Common myeloid progenitor, CD34-positive (primary cell): ENCODE results near the gene TCF23.
"Not testable (repeated sequence)": the region's sequence is repeated elsewhere in the genome, so short reads cannot be mapped to it uniquely, and the experiment has no call there.

Experiments
- CTCF ChIA-PET: fragments of 350-600 bp; sonication (Branson Sonifier 250); formaldehyde crosslinking; loops from one replicate; lab custom pipeline; 2021; ENCODE audit warnings: antibody characterized with exemption; lab: Charles Lee
- POLR2A ChIA-PET: fragments of 350-600 bp; sonication (Branson Sonifier 250); formaldehyde crosslinking; loops from one replicate; lab custom pipeline; 2021; ENCODE audit warnings: antibody characterized with exemption; lab: Charles Lee
- DNase-seq, 3 donors: peaks; one replicate each; pipeline versions ENCODE4 v3.0.0 to v3.0.0-alpha.2; 2013
- H3K27ac ChIP-seq, 2 experiments: 1 replicate in 1 of 2; 2 replicates in 1 of 2; pipeline ENCODE4 v1.7.0; 2013; ENCODE audit warnings: inconsistent platforms in 2 of 2, low read length in 2 of 2, mild to moderate bottlenecking in 2 of 2, low read depth in 1 of 2, moderate library complexity in 1 of 2; ENCODE audit not compliant: severe bottlenecking in 2 of 2, insufficient read depth in 1 of 2, poor library complexity in 1 of 2
- H3K27me3 ChIP-seq, 5 experiments: replicated peaks in 2 of 5; 1 replicate in 3 of 5; 2 replicates in 2 of 5; pipeline versions ENCODE4 v1.6.1 to v1.7.0; 2013; ENCODE audit warnings: low read length in 4 of 5, mild to moderate bottlenecking in 2 of 5, moderate library complexity in 2 of 5, inconsistent platforms in 1 of 5; ENCODE audit not compliant: insufficient read depth in 5 of 5, control insufficient read depth in 4 of 5
- H3K36me3 ChIP-seq, 4 experiments: 1 replicate in 2 of 4; 2 replicates in 2 of 4; pipeline versions ENCODE4 v1.6.1 to v1.7.0; 2013; ENCODE audit warnings: low read length in 3 of 4, control low read depth in 1 of 4, mild to moderate bottlenecking in 1 of 4; ENCODE audit not compliant: control insufficient read depth in 4 of 4, insufficient read depth in 4 of 4
- H3K4me1 ChIP-seq, 4 experiments: 1 replicate in 3 of 4; 2 replicates in 1 of 4; pipeline versions ENCODE4 v1.6.1 to v1.7.1; 2013; ENCODE audit warnings: low read length in 3 of 4, mild to moderate bottlenecking in 3 of 4, control low read depth in 1 of 4, inconsistent platforms in 1 of 4, moderate library complexity in 1 of 4; ENCODE audit not compliant: control insufficient read depth in 4 of 4, insufficient read depth in 4 of 4; ENCODE audit errors: control extremely low read depth in 1 of 4
- H3K4me3 ChIP-seq, 7 experiments: 1 replicate in 4 of 7; 2 replicates in 3 of 7; pipeline versions ENCODE4 v1.5.1 to v1.7.0; 2013; ENCODE audit warnings: mild to moderate bottlenecking in 7 of 7, low read length in 6 of 7, moderate library complexity in 6 of 7, inconsistent platforms in 2 of 7, low read depth in 2 of 7, control low read depth in 1 of 7; ENCODE audit not compliant: insufficient read depth in 4 of 7, control insufficient read depth in 1 of 7; ENCODE audit errors: extremely low read depth in 1 of 7
- H3K9me3 ChIP-seq, 5 experiments: 1 replicate in 4 of 5; 2 replicates in 1 of 5; pipeline versions ENCODE4 v1.6.1 to v1.7.1; 2013; ENCODE audit warnings: low read length in 4 of 5, mild to moderate bottlenecking in 2 of 5, inconsistent platforms in 1 of 5, low read depth in 1 of 5, moderate library complexity in 1 of 5; ENCODE audit not compliant: control insufficient read depth in 4 of 5, insufficient read depth in 2 of 5; ENCODE audit errors: control extremely low read depth in 1 of 5
- WGBS: methylation state at CpG from one replicate; pipeline ENCODE4 v1.1.5; 2013; ENCODE audit not compliant: insufficient coverage; 5-methylcytosine and 5-hydroxymethylcytosine counted together

The TCF23 gene

DNA sequence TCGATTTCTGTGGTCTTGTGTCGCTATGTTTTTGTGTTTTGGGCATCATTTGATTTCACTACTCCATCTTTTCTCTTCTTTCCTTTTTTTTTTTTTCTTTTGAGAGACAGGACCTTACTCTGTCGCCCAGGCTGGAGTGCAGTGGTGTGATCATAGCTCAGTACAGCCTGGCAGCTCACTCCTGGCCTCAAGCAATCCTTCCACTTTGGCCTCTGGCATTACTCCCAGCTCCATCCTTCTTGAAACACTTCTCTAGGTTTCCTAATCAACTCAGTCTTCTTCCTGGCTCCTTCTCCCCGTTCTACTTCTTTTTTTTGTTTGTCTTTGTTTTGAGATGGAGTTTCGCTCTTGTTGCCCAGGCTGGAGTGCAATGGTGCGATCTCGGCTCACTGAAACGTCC is 26.5 kb downstream of the TCF23 start:
- no peak for DNase-seq
- Histone ChIP-seq H3K4me1 (peaks cover 0 to 2% (median 0%) of the 10 kb centered on the region in 4 experiments), H3K4me3 (no peak overlapping the region), H3K27me3 (peaks cover 0 to 11% (median 0%) of the 10 kb centered on the region in 5 experiments), H3K36me3 (no peaks in the 10 kb centered on the region), H3K27ac (no peak overlapping the region), H3K9me3 (no peaks in the 10 kb centered on the region)
- WGBS: 81% methylated on average over 2 of the region's 8 CpGs
- CTCF ChIA-PET: interaction anchor here (1.2 to 3.0 kb wide), 3 partner anchors 9 to 90 kb away, joined by 3 to 14 read pairs (median 8); no protein-coding TSS in a partner anchor
- POLR2A ChIA-PET: no interaction called here

DNA sequence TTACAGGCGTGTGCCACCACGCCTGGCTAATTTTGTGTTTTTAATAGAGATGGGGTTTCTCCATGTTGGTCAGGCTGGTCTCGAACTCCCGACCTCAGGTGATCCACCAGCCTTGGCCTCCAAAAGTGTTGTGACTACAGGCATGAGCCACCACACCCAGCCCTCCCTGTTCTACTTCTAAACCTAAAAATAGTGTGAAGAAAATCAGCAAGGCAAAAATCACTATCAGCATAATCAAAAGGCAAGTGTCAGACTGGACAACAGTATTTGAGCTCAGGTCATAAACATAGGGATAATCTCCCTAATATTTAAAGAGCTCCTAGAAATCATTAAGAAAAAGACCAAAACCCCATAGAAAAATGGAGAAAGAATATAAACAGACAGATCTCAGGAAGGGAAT is 27.0 kb downstream of the TCF23 start:
- H3K27me3 ChIP-seq, H3K4me3 ChIP-seq, H3K9me3 ChIP-seq, POLR2A ChIA-PET, DNase-seq, H3K27ac ChIP-seq, H3K4me1 ChIP-seq, H3K36me3 ChIP-seq: not testable (repeated sequence)
- 80% methylated on average over 2 of the region's 4 CpGs for WGBS
- CTCF ChIA-PET: interaction anchor here (1.2 to 3.0 kb wide), 3 partner anchors 10 to 89 kb away, joined by 3 to 14 read pairs (median 8); no protein-coding TSS in a partner anchor

DNA sequence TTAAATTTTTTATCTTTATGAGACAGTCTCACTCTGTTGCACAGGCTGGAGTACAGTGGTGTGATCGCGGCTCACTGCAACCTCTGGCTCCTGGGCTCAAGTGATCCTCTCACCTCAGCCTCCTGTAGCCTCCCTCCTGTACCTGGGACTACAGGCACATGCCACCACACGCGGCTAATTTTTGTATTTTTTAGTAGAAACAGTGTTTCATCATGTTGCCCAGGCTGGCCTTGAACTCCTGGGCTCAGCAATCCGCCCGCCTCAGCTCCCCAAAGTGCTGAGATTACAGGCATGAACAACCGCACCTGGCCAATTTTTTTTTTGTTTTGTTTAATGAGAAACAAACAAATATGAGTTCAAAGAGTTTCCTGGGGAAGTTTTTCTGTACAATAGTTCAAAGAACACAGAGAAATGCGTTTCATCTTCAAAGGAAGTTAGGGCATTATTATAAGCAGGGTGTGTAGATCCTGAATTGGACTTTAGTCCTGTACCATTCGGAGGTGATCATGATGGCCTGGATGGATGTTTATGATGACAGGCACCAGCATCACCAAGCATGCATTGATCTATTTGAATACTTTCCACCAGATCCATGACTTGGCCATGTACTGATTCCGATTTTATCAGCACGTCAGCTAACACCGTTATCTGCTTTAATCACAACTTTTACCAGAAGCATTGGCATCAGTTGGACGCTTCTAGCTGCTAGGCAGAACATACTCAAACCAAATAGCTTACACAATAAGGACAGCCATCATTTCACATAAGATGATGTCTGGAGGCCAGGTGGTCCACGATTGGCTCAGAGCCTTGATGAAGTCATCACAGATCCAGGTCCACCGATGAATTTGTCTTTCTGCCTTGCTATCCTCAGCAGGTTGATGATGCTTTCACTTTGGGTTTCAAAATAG is 28.9 kb downstream of the TCF23 start:
- H3K4me3 ChIP-seq: no peak overlapping the region
- no peak overlapping the region for H3K27ac ChIP-seq
- H3K4me1 ChIP-seq: no peaks in the 10 kb centered on the region
- POLR2A ChIA-PET: no interaction called here
- DNase-seq: no peak
- peaks cover 0 to 9% (median 0%) of the 10 kb centered on the region in 5 experiments for H3K27me3 ChIP-seq
- H3K9me3 ChIP-seq: no peaks in the 10 kb centered on the region
- no peaks in the 10 kb centered on the region for H3K36me3 ChIP-seq
- WGBS: 88% methylated on average over 11 of the region's 15 CpGs
- CTCF ChIA-PET: interaction anchor here (0.6 to 1.2 kb wide), 4 partner anchors 15 to 82 kb away, joined by 3 to 4 read pairs (median 3); no protein-coding TSS in a partner anchor

DNA sequence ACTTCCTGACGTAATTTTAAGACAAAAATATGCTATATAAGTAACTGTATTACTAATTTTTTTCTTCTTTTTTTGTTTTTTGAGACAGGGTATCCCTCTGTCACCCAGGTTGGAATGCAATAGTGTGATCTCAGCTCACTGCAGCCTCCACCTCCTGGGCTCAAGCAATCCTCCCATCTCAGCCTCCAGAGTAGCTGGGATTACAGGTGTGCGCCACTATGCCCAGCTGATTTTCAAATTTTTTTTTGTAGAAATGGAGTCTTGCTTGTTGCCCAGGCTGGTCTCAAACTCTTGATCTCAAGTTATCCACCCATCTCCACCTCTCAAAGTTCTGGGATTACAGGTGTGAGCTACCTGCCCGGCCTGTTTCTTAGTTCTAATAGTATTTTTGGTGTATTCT is 29.7 kb downstream of the TCF23 start:
- Histone ChIP-seq H3K4me1 (peaks cover 0 to under 1% (median 0%) of the 10 kb centered on the region in 4 experiments), H3K27ac (no peak overlapping the region), H3K27me3 (peaks cover 0 to 5% (median 0%) of the 10 kb centered on the region in 5 experiments), H3K36me3 (no peaks in the 10 kb centered on the region), H3K4me3 (no peak overlapping the region), H3K9me3 (no peaks in the 10 kb centered on the region)
- no CpG with 5 or more reads among the region's 3 CpGs for WGBS
- DNase-seq: no peak
- CTCF ChIA-PET: interaction anchor here (0.9 to 1.0 kb wide), 2 partner anchors 19 to 82 kb away, joined by 3 read pairs; no protein-coding TSS in a partner anchor
- POLR2A ChIA-PET: no interaction called here

DNA sequence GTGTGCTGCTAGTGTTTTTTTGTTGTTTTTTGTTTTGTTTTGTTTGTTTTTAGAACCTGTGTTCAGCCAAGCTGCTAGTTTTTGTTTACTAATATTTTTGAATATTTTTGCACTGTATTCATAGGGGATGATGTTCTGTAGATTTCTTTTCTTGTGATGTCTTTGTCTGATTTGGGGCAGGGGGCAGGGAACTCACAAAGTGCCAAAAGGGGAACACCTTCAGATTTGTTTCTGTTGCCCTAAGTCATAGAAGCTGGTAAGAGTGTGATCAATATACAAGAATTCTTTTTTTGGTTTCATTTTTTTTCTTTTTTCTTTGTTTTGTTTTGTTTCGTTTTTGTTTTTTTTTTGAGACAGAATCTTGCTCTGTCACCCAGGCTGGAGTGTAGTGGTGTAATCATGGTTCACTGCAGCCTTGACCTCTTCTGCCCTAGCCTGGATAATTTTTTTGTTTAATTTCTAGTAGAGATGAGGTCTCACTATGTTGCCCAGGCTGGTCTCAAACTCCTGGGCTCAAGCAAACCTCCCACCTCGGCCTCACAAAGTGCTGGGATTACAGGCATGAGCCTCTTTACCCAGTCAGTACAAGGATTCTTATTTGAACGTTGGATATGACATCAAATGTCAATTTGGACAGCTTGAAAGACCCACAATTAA is 30.7 kb downstream of the TCF23 start:
- H3K4me3 ChIP-seq: no peak overlapping the region
- no peaks in the 10 kb centered on the region for H3K36me3 ChIP-seq
- DNase-seq: no peak
- ChIA-PET POLR2A (no interaction called here), CTCF (interaction anchor here (1.0 kb wide), 2 partner anchors 18 to 20 kb away, joined by 3 read pairs; no protein-coding TSS in a partner anchor)
- H3K9me3 ChIP-seq: no peaks in the 10 kb centered on the region
- WGBS: 100% methylated on average over 2 of the region's 3 CpGs
- peaks cover 0 to 3% (median 0%) of the 10 kb centered on the region in 4 experiments for H3K4me1 ChIP-seq
- H3K27me3 ChIP-seq: peaks cover 0 to 1% (median 0%) of the 10 kb centered on the region in 5 experiments
- H3K27ac ChIP-seq: no peak overlapping the region

DNA sequence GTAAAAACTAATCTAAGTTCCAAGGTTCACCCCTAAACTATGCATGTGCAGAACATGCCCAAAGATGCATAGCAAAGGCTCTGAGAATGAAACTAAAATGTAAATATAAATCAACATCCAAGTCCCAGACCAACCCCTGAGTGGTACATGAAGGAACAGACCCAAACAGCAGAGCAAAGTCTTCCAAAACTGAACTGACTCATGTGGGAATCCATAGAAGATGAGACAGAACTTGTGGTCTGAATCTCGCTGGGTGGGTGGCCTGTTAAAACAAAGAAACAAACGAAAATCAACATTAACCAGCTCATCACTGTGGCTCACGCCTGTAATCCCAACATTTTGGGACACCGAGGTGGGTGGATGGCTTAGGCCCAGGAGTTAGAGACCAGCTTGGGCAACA is 33.5 kb downstream of the TCF23 start:
- H3K36me3 ChIP-seq: no peaks in the 10 kb centered on the region
- no CpG with 5 or more reads among the region's 4 CpGs for WGBS
- H3K4me1 ChIP-seq: peaks cover 0 to 3% (median 1%) of the 10 kb centered on the region in 4 experiments
- DNase-seq: no peak
- H3K9me3 ChIP-seq: no peaks in the 10 kb centered on the region
- ChIA-PET POLR2A (no interaction called here), CTCF (interaction anchor here (1.1 to 1.6 kb wide), 4 partner anchors 9 to 86 kb away, joined by 3 to 5 read pairs (median 4); no protein-coding TSS in a partner anchor)
- no peak overlapping the region for H3K27ac ChIP-seq
- peaks cover 0 to 1% (median 0%) of the 10 kb centered on the region in 5 experiments for H3K27me3 ChIP-seq
- no peak overlapping the region for H3K4me3 ChIP-seq
